NCI-H187 treated with DMSO at 0.1 percent for 48 hours (cell line): ENCODE results near the gene RNF214.

ENCODE experiments used
- DNase-seq: peaks from one replicate; lab custom pipeline; 2025; lab: John Stamatoyannopoulos, UW

Gene RNF214

GRCh38 chr11:117282956-117283355 is 50.5 kb downstream of the RNF214 start:
- DNase-seq = no peak

DNA sequence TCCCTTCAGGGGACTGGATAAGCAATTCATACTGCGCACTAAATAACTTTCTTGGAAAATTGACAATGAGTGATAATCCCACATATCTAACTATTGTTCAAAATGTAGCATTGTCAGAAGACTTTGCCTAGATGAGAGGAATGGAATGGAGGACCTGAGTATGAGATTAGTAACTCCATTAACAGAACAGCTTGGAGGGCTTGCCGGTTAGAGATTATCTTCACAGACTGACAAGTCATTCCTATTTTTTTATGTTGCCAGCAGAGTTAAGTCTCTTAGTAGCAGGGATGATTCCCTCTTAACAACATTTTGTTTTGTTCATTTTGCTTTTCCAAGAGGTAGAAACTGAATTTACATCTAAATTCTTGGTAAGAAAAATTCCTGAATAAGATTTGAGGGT is 51.6 kb downstream of the RNF214 start:
- DNase-seq = no peak

GRCh38 chr11:117286588-117286987 is 54.1 kb downstream of the RNF214 start:
- no peak for DNase-seq

DNA sequence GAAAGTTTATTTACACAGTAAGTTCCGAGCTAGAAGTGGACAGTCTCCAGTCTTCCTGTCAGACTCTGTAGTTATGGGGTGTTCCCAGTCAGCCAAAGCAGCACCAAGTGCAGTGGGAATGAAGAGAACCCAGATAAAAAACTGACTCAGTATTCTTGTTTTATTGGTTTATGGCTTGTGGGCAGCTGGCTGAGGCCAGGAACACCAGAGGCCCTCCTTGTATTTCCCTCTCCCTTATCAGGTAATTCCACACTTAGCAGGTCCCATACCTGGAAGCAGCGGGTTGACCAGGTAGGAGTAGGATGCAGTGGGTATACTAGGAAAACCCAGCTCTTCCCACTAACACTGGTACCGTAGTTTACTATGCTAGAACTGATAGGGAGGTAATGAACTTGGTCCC is 55.2 kb downstream of the RNF214 start:
- DNase-seq = no peak

GRCh38 chr11:117289795-117290194 is 57.3 kb downstream of the RNF214 start:
- DNase-seq = no peak

GRCh38 chr11:117290809-117291396 is 58.4 kb downstream of the RNF214 start, which contains the start of gene BACE1-AS:
BACE1-AS (plus strand) TSS chr11:117291346.
- DNase-seq = no peak

- no peak for DNase-seq
Measured at GRCh38 chr11:117292616-117293015, 60.1 kb downstream of the RNF214 start.

- DNase-seq = no peak
Measured at GRCh38 chr11:117295438-117296137, 63.1 kb downstream of the RNF214 start.

GRCh38 chr11:117296881-117297280 is 64.4 kb downstream of the RNF214 start:
- DNase-seq = no peak

DNA sequence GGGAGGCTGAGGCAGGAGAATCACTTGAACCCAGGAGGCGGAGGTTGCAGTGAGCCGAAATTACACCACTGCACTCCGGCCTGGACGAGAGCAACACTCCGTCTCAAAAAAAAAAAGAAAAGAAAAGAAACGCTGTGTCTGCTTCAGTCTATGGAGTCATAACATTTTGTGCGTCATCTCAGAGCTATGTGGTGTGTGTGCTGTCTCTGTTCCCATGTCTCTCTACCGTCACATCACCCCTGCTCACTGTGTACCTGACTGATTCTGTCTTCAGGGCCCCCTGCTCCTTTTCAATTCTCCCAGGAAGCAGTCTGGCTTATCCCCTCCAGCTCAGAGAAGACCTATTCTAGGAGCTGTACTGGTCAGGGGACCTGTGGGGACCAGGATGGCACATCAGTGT is 65.7 kb downstream of the RNF214 start:
- DNase-seq = no peak

DNA sequence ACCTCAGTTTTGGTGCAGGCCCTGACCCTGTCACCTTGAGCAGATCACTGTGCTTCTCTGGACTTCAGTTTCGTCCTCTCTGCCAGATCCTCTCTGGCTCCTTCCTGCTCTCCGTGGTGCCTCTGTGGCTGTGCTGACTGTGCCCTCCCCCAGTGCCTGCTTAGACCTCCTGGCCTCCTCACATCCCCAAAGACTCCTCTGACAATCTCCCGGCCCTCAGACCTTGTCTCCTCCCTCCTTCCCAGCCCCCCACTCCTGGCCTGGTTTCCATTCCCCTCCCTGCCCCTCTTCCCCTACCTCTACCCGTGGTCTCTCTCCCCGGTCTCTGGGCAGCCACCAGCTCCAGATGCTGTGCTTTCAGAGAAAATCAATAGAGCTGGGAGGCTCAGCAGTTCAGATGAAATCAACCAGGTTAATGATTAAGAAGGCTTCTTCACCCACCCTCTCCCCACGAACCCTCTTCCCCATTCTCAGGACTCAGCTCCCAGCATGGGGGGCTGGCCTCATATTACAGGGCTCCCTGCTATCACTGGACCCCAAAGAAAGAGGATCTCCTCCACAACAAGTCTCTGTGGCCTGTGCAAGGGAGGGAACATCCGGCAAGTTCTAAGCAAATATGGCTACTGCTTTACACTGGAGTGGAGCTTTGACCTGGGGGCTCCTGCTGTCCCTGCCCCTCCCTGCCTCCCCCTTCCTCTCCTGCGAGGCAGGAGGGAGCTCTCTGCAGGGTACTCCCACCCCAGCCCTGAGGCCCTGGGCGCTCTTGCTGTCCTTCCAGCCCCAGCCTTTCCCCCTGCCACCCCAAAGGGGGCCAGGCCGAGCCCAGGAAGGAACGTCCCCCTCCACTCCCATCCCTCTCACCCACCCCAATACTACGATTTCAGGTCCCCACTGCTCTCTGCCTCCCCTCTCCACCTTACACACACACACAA is 67.1 kb downstream of the RNF214 start:
- DNase-seq = no peak

GRCh38 chr11:117300283-117300663 is 67.8 kb downstream of the RNF214 start:
- DNase-seq = no peak

DNA sequence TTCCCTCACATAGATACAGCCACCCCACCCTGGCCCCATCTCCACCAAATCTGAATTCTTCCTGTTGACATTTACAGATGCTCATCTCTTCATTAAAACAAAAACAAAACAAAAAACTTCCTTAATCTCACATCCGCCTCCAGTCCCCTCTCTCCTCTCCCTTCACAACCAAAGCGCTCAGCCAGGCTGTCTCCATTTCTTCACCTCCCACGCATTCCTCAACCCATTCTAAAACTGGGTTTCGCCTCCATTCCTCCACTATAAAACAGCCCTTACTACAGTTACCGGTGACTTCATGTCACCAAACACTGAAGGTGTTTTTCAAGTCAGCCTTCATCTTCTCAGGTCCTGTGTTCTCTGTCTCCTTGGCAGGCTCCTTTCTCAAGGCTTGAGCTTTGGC is 68.3 kb downstream of the RNF214 start:
- no peak for DNase-seq

- DNase-seq = no peak
Measured at GRCh38 chr11:117302228-117302627, 69.8 kb downstream of the RNF214 start.

GRCh38 chr11:117303101-117303500 is 70.6 kb downstream of the RNF214 start:
- DNase-seq = no peak

DNA sequence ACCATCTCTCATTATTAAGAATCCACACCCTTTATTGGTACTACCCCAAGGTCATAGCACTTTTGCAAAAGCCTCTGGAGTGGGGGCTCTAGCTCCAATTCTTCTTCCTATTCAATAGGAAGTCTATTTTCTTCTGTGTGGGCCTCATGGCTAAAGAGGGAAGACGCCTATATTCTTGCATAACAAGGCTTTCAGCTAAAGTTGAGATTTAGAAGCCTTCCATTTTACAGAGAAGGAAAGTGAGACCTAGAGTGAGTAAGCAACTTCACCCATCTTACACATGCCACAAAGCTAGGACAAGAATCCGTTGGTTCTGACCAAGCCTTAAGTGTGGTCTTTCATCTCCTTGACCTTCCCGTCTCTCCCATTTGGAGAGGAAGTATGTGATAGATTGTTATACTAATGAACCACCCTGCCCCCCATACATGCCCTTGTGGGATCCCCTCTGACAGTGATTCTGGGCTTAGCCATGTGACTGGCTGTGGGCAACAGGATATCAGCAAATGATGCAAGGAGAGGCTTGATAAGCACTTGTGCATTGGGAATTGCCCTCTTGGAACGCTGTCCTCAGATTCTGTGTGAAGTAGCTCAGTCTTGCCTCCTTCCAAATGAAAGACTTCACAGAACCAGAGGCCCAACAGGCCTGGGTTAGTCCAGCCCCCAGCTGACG is 71.3 kb downstream of the RNF214 start:
- DNase-seq = no peak

- DNase-seq = no peak
Measured at GRCh38 chr11:117305145-117305544, 72.7 kb downstream of the RNF214 start.

GRCh38 chr11:117309310-117309709 is 76.8 kb downstream of the RNF214 start:
- no peak for DNase-seq

DNA sequence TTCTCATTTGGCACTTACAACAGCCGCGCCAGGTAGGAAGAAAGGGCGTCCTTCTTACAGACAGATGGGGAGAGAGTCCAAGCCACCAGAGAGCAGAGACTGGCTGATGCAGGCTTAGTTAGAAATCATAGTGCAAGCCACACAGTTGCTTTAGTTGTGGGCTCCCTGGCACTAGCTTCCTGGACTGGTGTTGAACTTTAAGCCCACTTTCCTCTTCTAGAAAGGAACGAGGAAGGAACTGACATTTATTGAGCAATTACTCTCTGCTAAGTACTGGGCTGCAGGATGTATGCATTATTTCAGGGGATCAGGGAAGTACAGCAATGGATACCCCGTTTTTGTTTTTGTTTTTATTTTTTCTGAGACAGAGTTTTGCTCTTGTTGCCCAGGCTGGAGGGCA is 80.6 kb downstream of the RNF214 start:
- no peak for DNase-seq

GRCh38 chr11:117313828-117314768 is 81.6 kb downstream of the RNF214 start:
- DNase-seq = no peak

DNA sequence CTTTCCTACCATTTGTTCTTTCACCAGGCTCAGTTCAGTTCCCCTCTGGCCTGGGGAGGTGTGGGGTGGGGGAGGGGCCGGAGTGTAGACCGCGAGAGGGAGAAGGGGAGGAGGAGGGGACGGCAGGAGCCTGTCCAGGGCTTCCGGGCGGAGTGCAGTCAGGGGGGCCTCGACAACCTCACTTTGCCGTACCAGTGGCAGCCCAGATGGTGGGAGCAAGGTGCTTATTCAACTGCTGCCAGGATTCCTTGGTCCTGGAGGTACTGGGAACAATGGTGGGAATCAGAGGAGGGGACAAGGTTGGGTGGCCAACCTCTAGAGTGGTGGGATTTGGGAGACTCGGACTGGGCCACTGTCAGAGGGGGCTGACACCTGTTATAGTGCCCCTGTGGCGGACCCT is 82.4 kb downstream of the RNF214 start:
- no peak for DNase-seq
